HG03196 (cell line): ENCODE results near the gene OAF.

Experiments
- ATAC-seq: cut with Tn5 transposase; IDR thresholded peaks from one replicate; pipeline ENCODE4 v1.9.1; 2021; ENCODE audit not compliant: unreplicated experiment

The OAF gene

GRCh38 chr11:120201653-120202052 is 9.2 kb upstream of the OAF start:
- ATAC-seq: no peak

DNA sequence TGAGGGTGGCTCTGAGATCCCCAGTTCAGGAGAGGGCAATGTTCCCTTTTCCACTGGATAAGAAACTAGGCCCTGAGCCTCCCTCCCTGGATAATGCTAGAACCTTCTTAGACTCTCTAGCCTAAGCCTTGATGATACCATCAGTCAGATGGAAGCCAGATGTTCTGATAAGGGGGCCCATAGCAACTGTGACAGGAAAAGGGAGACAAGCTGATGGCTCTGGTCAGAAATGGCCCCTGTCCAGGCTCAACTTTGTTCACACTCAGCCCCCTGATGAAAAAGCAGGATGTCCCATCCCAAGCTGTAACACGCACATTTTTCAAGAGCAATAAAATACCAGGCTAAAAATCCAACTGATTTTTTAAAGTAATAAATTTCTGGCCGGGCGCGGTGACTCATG is 7.2 kb upstream of the OAF start:
- no peak for ATAC-seq

DNA sequence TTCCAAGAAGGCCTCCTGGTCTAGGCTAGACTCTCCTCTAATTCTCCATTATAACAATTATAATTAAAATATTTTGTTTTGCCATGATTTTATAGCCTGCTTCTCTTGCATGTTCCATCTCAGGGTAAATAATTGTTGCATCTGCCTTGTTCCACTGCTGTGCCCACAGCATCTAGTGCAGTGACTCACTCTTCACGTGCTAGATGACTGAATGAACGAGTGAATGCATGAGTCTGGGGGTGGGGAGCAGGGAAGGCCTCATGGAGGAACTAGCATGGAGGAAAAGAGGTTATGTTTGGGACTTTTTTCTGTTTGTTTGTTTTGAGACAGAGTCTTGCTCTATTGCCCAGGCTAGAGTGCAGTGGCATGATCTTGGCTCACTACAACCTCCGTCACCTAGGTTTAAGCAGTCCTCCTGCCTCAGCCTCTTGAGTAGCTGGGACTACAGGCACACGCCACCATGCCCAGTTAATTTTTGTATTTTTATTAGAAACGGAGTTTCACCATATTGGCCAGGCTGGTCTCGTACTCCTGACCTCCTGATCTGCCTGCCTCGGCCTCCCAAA is 5.2 kb upstream of the OAF start:
- ATAC-seq: no peak

- ATAC-seq: no peak
Measured at GRCh38 chr11:120207512-120207911, 3.3 kb upstream of the OAF start.

DNA sequence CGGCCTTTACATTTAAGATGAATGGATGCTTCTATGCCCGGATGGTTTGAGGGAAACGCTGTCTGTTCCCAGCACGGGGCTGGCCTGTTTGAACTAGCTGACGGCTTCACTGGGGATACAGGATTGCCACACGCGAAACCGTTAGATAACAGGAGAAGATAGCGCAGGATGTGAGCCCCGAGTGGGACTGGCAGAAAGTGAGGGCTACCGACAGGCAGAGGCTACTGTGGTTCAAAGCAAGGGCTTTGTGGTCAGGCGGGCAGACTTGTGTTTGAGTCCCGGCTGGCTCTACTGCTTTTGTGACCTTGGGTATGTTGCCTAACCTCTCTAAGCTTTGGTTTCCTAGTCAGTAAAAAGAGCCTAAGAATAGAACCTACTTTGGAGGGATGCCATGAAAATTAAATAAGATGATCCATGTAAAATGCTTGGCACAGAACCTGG is 2.8 kb upstream of the OAF start:
- ATAC-seq: no peak

DNA sequence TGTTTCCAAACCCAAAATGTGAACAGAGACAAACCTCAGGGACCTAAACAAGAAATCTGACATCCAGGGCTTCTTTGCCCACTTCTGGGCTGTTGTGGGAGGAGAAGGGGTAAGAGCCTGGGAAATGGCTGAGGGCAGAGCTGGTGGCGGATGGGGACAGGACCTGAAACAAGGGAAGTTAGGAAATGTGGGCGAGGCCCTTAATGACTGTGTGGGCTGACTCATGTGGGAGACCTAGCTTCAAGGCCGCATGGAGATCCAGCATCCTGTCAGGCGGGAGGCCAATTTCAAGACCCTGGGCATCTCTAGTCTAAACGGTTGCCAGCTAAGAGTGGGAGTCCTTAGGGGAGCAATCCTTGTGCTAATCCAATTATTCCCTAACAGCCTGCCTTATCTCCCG is 2.1 kb upstream of the OAF start:
- no peak for ATAC-seq

DNA sequence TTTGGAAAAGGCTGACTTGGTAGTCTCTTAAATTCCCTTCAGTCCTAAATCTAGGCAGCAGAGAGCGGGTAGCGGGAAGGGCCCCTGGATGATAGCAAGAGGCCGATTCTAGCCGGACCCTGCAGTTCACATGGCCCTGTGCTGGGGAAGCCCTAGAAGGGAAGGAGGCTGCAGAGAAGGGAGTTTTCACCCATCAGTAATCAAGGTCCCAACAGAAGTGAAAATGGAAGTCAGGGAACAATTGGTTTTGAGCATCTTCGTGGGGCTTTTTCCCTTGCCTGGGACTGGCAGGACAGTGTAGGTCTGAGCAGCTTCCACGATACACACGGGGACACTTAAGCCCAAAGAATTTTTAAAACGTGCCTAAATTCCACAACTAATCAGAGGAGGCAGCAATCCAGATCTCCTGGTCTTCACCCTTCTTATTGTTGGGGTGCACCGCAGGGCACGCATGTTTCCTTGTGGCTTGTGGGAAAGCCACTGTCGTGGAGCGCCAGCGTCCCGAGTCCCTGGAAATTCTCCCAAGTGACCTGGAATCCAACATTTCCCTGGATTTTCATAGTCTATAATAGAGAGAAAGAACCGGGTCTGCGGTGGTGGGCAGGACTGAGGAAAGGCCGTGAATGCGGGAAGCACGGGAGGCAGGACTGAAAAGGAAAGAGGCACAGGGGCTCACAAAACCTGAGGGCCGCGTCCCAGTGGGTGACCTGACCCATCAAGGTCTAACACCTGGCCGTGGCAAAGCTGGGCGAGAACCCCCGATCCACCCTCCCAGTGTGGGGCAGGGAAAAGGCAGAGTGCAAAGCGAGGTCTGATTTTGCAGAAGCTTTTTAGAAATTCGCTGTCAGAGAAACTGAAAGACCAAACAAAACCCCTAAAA is 846 bp upstream of the OAF start:
- ATAC-seq: no peak

DNA sequence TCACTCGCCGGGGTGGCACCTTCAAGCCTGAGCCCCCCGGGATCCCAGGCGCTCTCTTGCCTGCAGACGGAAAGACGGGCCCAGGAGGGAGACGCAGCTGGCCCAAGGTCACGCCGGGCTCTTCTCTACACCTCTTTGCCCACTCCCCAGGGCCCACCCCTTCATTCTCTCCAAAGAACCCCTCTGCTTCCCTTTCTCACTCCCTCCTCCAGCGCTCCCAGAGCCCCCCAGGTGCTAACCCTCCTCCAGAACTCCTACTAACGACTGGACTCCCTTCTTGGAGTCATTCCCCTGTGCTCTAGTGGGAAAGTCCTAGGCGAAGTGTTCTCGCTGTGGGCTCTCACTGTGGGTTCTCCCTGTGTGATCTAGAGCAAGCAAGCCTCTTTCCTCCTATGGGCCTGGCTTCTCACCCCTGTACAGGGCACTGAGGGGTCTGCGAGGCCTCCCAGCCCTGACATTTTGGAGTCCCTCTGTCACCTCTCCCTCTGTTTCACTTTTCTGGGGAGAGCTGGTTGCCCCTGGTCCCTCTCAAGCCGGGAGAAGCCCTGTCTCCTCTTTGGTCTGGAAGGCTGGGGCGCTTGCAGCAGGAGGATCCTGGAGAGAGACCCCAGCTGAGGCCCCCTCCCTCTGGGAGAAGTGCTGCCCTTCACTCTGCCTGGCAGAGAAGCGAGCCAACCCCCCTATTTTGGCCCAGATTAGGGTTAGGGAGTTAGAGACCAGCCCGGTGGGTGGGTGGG is 858 bp downstream of the OAF start:
- ATAC-seq: peak; percentile 14

DNA sequence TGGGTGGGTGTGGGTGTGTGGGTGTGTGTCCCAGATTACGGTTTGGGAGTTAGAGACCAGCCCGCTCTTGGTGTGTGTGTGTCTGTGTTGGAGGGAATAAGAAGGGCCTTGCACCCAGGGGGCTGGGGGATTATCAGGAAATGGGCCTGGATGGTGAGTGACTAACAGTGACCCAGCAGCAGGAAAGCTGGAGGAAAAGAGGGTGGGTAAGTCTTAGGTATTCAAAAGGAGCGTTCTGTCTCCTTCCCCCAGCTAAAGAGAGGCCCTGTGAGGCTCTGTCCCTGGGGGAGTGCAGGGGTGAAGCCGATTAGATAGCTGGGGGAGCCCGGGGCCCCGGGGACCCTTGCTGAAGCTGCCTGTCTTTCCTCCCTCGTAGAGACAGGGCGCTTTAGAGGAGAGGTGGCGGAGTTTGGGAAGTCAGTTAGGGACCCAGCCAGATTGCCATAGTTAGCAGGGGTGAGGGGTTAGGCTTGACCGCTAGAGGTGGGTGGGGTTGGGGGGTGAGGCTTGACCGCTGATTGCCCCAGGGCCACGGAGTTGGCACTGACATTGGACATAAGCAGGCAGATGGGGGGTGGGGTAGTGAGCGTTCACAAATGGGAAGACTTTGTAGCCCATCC is 1.5 kb downstream of the OAF start:
- ATAC-seq: no peak

GRCh38 chr11:120212926-120213325 is 2.1 kb downstream of the OAF start:
- no peak for ATAC-seq

GRCh38 chr11:120214581-120214980 is 3.7 kb downstream of the OAF start:
- ATAC-seq: no peak

DNA sequence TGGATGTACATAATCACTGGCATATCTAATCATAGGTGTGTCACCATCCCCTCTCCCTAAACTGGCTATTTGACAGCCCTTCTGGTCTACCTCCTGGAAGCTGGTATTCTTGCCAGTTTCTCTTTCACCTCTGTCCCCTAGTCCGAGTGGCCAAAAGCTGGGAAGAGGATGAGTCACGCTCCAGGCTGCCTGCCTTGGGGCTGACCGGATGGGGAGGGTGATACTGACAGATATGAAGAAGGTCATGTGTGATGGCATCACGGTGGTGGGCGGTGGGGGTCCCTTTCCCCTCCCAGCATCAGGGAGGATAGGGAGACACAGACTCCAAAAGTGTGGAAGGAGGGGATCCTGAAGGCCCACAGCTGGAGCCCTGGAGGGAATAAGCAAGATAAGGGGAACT is 4.8 kb downstream of the OAF start:
- no peak for ATAC-seq

DNA sequence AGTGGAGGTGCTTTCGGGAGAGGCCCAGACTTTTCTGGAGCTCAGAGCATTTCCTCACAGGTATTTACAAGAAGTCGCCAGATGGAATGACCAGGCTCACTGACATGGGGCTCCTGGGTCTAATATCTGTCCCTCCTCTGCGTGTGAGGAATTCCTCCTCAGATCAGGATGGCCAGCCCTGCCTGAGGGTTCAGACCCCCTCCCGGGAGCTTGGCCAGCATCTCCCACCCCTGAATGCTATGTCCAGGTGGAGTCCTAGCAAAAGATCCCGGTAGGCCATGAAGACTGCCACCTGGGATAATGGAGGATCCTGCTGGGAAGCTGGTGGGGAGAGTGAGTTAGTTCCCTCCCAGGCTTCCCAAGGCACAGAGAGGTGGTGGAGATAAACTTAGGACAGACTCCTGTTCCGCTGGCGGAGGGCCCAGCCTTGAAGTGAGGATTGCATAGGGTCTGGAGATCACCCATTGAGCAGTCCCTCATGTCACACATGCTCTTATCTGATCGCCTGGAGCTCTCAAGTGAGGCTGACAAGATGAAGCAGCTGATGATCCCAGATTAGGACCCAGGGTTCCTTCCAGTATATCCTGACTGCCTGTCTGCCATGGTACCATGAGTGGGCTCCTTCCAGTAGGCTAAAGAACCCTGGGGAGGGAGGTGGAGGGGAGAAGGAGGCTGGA is 5.7 kb downstream of the OAF start:
- ATAC-seq: no peak

GRCh38 chr11:120217526-120217925 is 6.7 kb downstream of the OAF start:
- ATAC-seq: no peak

- no peak for ATAC-seq
Measured at GRCh38 chr11:120217941-120218694, 7.3 kb downstream of the OAF start.

GRCh38 chr11:120218695-120219033 is 7.8 kb downstream of the OAF start:
- ATAC-seq: no peak

DNA sequence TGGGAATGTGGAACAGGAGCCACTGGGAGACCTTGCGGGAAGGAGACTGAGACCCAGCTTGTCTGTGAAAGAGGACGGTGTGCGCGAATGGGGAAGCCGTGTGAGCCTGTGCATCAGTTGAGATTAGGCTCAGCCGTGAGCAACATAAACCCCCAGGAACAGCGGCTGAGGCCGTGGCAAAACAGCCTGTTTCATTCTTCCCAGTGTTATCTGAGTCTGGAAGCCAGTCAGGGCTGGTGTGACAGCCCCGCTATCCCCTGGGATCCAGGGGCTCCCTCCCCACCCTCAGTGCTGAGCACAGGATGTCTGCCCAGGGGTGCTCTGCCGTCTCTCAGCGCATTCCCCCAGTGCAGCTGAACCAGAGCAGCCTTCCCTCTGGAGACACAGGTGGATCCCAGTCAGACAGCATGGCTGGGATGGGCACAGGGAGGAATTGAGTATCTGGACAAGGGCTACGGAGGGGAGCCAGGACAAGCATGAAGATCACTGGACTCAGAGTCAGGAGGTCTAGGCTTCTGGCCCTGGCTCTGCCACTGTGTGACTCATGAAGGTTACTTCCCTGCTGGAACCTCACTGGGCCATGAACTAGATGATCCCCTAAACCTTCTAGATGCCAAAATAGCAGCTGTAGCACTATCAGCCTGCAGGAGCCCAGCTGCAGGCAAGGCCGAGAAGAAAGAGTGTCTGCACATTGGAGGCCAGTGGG is 8.6 kb downstream of the OAF start:
- no peak for ATAC-seq

- no peak for ATAC-seq
Measured at GRCh38 chr11:120219938-120220746, 9.3 kb downstream of the OAF start.

GRCh38 chr11:120220747-120221037 is 9.9 kb downstream of the OAF start:
- ATAC-seq: no peak
